ENCODE measurements around the gene CTNNA2.

DNA sequence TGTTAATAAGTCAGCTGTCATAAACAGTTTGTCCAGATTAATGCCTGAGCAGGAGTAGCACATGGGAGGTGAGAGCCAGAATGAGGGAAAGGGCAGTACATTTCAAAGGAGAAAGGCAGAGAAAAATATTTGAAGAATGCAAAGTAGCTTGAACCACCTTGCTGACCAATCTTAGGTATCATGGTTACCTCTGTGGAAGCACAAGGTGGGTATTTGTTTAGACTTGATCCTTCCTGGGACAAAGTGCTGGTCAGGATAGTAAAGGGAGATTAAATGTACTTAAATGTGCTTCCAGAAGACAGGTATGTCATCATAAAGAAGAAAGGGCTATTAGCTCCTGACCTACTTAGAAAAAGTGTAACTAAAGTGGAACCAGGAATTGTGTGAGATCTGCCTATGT is 686.7 kb downstream of the CTNNA2 start:
- no peak for TF ChIP-seq GATA2 (IDR thresholded peaks at IDR 0.05; ENCODE audit: low read depth, low read length)
- TF ChIP-seq GATA3 (IDR thresholded peaks at IDR 0.05; ENCODE audit: low read depth, low read length) = no peak

All from SH-SY5Y (cell line).